Skeletal muscle tissue (tissue), 4 donors: ENCODE results near the gene PLEKHD1. TPM values are rescaled to one million over a fixed set of nuclear protein-coding genes. Genes with fewer than 3 reads are reported as not detected.

Source experiments
- H3K27ac ChIP-seq: one replicate; pipeline ENCODE4 v1.7.0; 2013; ENCODE audit warnings: mild to moderate bottlenecking, low read depth, low read length, inconsistent platforms
- H3K27me3 ChIP-seq, 3 donors: one replicate each; pipeline ENCODE4 v1.7.0; 2013; ENCODE audit warnings: low read length in 3 of 3; ENCODE audit not compliant: control insufficient read depth in 3 of 3, insufficient read depth in 3 of 3
- H3K36me3 ChIP-seq, 3 donors: one replicate each; pipeline ENCODE4 v1.7.0; 2013; ENCODE audit warnings: low read length in 3 of 3; ENCODE audit not compliant: control insufficient read depth in 3 of 3, insufficient read depth in 3 of 3
- H3K4me1 ChIP-seq, 3 donors: one replicate each; pipeline ENCODE4 v1.7.0; 2013; ENCODE audit warnings: low read length in 3 of 3, mild to moderate bottlenecking in 3 of 3; ENCODE audit not compliant: control insufficient read depth in 3 of 3, insufficient read depth in 3 of 3
- H3K4me3 ChIP-seq, 3 donors: one replicate each; pipeline ENCODE4 v1.7.0; 2013; ENCODE audit warnings: low read length in 3 of 3
- H3K9ac ChIP-seq, 3 donors: one replicate each; pipeline ENCODE4 v1.7.0; 2013; ENCODE audit warnings: low read length in 3 of 3, mild to moderate bottlenecking in 3 of 3, moderate library complexity in 2 of 3, low read depth in 1 of 3
- H3K9me3 ChIP-seq, 3 donors: one replicate each; pipeline ENCODE4 v1.7.0; 2013; ENCODE audit warnings: low read length in 3 of 3; ENCODE audit not compliant: control insufficient read depth in 3 of 3
- total RNA-seq: library from RNA; depleted of rRNA; stranded (reverse); fragments of >200 nt; gene quantifications from one replicate; pipeline ENCODE4 v1.2.3, GENCODE V29; 2014
- donor health status: Osteomylitis.

The PLEKHD1 gene
- total RNA-seq: under 0.01 TPM

DNA sequence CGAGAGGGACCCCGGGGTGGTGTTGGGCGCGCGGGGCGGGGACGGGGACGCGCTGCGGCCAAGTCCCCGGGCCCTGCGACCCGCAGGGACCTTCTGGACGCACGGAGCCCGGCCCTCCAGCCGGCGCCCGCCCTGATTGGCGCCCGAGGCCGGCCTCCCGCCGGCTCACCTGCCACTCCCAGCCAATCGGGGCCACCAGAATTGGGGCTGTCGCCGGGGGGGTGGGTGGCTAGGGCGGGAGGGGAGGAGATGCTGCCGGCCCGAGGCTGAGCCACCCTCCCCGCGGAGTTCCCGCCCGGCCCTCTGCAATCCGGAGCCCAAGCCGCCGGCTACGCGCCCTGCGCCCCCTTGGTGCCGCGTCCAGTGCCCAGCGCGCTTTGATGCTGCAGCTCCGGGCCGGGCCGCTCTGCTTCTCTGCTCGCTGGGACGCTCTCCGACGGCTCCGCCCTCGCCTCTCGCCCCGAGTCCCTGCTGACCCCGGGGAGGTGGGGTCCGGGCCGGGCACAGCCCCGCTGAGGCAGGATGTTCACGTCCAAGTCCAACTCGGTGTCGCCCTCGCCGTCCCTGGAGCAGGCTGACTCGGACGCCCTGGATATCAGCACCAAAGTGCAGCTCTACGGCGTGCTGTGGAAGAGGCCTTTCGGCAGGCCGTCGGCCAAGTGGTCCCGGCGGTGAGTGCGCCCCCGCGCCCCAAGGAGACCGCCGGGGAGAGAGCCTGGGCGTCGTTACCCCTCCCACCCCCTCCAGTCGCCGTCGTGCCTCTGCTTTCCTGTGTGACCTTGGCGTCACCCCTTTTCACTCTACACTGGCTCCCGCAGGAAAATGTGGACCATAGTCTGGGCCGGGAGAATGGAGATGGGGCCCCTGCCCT, at the start of gene PLEKHD1:
TSS of gene PLEKHD1 (plus strand) at position 285 of the 871 bp plus-strand sequence. CDS start at position 523, 238 bp downstream.
- peak within 1 kb of the TSS; percentile 65 for H3K27ac ChIP-seq
- no peaks in the 10 kb centered on the region for H3K9me3 ChIP-seq
- peak within 1 kb of the TSS; percentile 64 to 76 (median 69) for H3K4me3 ChIP-seq
- H3K9ac ChIP-seq: peak within 1 kb of the TSS in 1 of 3 donors; percentile 56
- H3K4me1 ChIP-seq: peaks cover 20 to 34% (median 33%) of the 10 kb centered on the region in 3 donors
- no peaks in the 10 kb centered on the region for H3K36me3 ChIP-seq
- peaks cover 8 to 23% (median 13%) of the 10 kb centered on the region in 3 donors for H3K27me3 ChIP-seq

DNA sequence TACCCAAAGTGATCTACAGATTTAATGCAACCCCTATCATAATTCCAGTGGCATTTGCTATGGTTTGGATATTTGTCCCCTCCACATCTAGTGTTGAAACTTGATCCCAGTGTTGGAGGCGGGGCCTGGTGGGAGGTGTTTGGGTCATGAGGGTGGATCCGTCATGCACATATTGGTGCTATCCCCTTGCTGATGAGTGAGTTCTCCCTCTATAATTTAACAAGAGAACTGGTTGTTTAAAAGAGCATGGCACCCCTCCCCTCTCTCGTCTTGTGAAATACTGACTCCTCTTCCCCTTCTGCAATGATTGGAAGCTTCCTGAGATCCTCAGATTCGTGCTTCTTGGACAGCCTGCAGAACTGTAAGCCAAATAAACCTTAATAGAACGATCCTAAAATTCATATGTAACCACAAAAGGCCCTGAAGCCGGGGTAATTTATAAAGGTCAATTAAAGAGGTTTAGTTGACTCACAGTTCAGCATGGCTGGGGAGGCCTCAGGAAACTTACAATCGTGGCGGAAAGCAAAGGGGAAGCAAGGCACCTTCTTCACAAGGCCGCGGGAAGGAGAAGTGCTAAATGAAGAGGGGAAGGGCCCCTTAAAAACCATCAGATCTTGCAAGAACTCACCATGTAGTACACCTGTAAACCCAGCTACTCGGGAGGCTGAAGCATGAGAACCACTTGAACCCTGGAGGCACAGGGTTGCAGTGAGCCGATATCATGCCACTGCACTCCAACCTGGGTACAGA, 44.8 kb upstream of the PLEKHD1 start:
- Histone ChIP-seq H3K4me3 (no peak overlapping the region), H3K9me3 (no peaks in the 10 kb centered on the region), H3K9ac (no peak overlapping the region), H3K4me1 (no peaks in the 10 kb centered on the region), H3K27ac (no peak overlapping the region), H3K27me3 (no peaks in the 10 kb centered on the region), H3K36me3 (peaks cover 2 to 9% (median 5%) of the 10 kb centered on the region in 3 donors)

DNA sequence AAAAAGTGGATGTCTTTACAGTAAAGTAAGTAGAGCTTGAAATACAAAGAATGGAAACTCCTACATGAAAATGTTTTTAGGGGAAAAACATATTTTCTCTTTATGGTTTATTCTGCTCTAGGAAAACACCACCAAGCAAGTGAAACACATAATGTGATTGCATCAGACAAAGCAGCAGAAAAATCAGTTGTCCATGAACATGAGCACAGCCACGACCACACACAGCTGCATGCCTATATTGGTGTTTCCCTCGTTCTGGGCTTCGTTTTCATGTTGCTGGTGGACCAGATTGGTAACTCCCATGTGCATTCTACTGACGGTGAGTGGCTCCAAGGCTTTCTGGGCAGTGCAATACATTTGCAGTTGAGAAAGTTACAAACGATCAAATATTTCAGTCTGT, 42.6 kb upstream of the PLEKHD1 start:
- Histone ChIP-seq H3K9ac (no peak overlapping the region), H3K4me3 (no peak overlapping the region), H3K36me3 (peaks cover 2 to 10% (median 5%) of the 10 kb centered on the region in 3 donors), H3K9me3 (no peaks in the 10 kb centered on the region), H3K4me1 (no peaks in the 10 kb centered on the region), H3K27ac (no peak overlapping the region), H3K27me3 (no peaks in the 10 kb centered on the region)

DNA sequence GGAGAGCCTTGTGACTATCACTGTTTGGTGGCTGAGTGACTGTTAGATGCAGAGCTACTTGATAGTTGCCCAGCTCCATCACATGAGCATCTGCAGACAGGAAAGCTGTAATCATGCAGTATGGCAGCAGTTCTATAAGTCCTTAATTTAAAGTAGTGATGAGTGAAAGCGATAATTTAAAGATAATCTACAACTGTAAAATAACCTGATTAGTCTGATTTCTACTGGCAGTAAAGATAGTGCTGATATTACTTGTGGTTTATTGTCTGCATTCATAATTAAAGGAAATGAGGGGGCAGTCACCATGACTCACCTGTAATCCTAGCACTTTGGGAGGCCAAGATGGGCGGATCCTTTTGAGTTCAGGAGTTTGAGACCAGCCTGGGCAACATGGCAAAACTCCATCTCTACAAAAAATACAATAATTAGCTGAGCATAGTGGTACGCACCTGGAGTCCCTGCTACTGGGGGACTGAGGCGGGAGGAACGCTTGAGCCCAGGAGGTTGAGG, 41.2 kb upstream of the PLEKHD1 start:
- Histone ChIP-seq H3K9me3 (no peaks in the 10 kb centered on the region), H3K27ac (no peak overlapping the region), H3K9ac (no peak overlapping the region), H3K4me3 (no peak overlapping the region), H3K27me3 (no peaks in the 10 kb centered on the region), H3K36me3 (peaks cover 2 to 10% (median 5%) of the 10 kb centered on the region in 3 donors), H3K4me1 (no peaks in the 10 kb centered on the region)

DNA sequence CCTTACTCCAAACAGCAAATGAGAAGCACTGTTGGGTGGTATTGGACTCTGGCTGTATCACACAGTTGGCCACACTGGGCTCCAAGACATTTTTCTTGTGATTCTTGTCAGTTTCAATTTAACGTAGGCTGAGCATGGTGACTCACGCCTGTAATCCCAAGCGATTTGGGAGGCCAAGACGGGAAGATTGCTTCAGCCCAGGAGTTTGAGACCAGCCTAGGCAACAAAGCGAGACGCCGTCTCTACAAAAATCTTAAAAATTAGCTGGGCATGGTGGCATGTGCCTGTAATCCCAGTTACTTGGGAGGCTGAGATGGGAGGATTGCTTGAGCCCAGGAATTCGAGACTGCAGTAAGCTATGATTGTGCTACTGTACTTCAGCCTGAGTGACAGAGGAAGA, 35.3 kb upstream of the PLEKHD1 start:
- H3K9me3 ChIP-seq: no peaks in the 10 kb centered on the region
- H3K9ac ChIP-seq: no peak overlapping the region
- peaks cover 0 to 13% (median 2%) of the 10 kb centered on the region in 3 donors for H3K36me3 ChIP-seq
- H3K27me3 ChIP-seq: no peaks in the 10 kb centered on the region
- no peaks in the 10 kb centered on the region for H3K4me1 ChIP-seq
- H3K4me3 ChIP-seq: no peak overlapping the region
- H3K27ac ChIP-seq: no peak overlapping the region

DNA sequence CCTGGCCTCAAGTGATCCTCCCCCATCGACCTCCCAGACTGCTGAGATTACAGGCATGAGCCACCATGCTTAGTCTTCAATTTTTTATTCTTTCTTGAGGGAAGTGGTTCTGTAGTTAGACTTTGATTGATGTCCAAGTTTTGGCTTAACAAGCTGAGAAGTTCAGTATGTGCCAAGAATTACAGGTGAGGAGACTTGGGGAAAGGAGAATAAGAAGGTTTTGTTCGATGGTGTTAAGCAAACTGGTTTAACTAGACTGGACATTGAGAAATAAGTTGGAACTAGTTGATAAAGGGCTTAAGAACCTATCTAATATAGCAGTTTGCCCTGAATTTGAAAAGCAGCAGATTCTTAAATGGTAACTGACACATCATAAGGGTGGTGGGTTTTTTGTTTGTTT, 32.6 kb upstream of the PLEKHD1 start:
- Histone ChIP-seq H3K36me3 (peaks cover 10 to 23% (median 14%) of the 10 kb centered on the region in 3 donors), H3K4me3 (no peak overlapping the region), H3K9me3 (no peaks in the 10 kb centered on the region), H3K4me1 (no peaks in the 10 kb centered on the region), H3K27me3 (no peaks in the 10 kb centered on the region), H3K9ac (no peak overlapping the region), H3K27ac (no peak overlapping the region)

DNA sequence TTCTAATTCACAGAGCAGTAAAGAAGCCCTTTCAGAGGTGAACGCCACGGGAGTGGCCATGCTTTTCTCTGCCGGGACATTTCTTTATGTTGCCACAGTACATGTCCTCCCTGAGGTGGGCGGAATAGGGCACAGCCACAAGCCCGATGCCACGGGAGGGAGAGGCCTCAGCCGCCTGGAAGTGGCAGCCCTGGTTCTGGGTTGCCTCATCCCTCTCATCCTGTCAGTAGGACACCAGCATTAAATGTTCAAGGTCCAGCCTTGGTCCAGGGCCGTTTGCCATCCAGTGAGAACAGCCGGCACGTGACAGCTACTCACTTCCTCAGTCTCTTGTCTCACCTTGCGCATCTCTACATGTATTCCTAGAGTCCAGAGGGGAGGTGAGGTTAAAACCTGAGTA, 26.2 kb upstream of the PLEKHD1 start:
- Histone ChIP-seq H3K4me1 (no peaks in the 10 kb centered on the region), H3K36me3 (peaks cover 19 to 34% (median 29%) of the 10 kb centered on the region in 3 donors)

DNA sequence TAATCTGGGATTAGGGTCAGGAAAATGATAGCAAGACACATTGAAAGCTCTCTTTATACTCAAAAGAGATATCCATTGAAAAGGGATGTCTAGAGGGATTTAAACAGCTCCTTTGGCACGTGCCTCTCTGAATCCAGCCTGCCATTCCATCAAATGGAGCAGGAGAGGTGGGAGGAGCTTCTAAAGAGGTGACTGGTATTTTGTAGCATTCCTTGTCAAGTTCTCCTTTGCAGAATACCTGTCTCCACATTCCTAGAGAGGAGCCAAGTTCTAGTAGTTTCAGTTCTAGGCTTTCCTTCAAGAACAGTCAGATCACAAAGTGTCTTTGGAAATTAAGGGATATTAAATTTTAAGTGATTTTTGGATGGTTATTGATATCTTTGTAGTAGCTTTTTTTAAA, 25.4 kb upstream of the PLEKHD1 start:
- peaks cover 19 to 29% (median 27%) of the 10 kb centered on the region in 3 donors for H3K36me3 ChIP-seq

More for the DNA sequence above, 26.2 kb upstream of the PLEKHD1 start:
- Histone ChIP-seq H3K27ac (no peak overlapping the region), H3K4me3 (no peak overlapping the region), H3K27me3 (no peaks in the 10 kb centered on the region), H3K9me3 (no peaks in the 10 kb centered on the region), H3K9ac (no peak overlapping the region)

DNA sequence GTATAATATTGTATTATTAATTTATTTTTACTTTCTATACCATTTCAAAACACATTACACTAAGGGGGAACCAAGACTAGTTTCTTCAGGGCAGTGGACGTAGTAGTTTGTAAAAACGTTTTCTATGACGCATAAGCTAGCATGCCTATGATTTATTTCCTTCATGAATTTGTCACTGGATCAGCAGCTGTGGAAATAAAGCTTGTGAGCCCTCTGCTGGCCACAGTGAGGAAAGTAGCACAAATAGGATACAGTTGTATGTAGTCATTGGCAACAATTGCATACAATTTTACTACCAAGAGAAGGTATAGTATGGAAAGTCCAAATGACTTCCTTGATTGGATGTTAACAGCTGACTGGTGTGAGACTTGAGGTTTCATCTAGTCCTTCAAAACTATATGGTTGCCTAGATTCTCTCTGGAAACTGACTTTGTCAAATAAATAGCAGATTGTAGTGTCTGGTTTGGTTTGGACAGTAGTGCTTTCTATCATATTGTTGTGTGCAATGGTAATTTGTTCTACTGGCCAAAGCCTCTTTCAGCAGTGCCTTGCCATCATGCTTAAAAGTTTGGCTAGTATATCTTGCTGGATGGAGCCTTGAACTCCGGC, 24.3 kb upstream of the PLEKHD1 start:
- Histone ChIP-seq H3K36me3 (peaks cover 17 to 29% (median 27%) of the 10 kb centered on the region in 3 donors), H3K4me1 (no peaks in the 10 kb centered on the region), H3K27ac (no peak overlapping the region), H3K27me3 (no peaks in the 10 kb centered on the region), H3K4me3 (no peak overlapping the region), H3K9me3 (no peaks in the 10 kb centered on the region), H3K9ac (no peak overlapping the region)

More for the DNA sequence above, 25.4 kb upstream of the PLEKHD1 start:
- Histone ChIP-seq H3K4me3 (no peak overlapping the region), H3K27ac (no peak overlapping the region), H3K27me3 (no peaks in the 10 kb centered on the region), H3K9me3 (no peaks in the 10 kb centered on the region), H3K9ac (no peak overlapping the region), H3K4me1 (no peaks in the 10 kb centered on the region)
